Hepatocyte (in vitro differentiated cells): ENCODE data around the gene FSTL3.

Source experiments
- CTCF ChIP-seq: fragments of 200-600 bp; sonication (generic); IDR thresholded peaks from 2 replicates; pipeline ENCODE4 v1.5.1; 2016; ENCODE audit warnings: antibody characterized with exemption, mild to moderate bottlenecking; ENCODE audit not compliant: poor library complexity
- EZH2 ChIP-seq: fragments of 200-600 bp; sonication (generic); IDR thresholded peaks from 2 replicates; pipeline ENCODE4 v1.6.1; 2016; ENCODE audit warnings: antibody characterized with exemption, mild to moderate bottlenecking, borderline replicate concordance
- EZH2phosphoT487 ChIP-seq: fragments of 200-600 bp; sonication (generic); IDR thresholded peaks from one replicate; pipeline ENCODE4 v1.6.1; 2018; ENCODE audit warnings: antibody characterized with exemption, mild to moderate bottlenecking, low read depth, moderate library complexity; ENCODE audit not compliant: unreplicated experiment, severe bottlenecking

- TF ChIP-seq CTCF = no peak
- no peak for TF ChIP-seq EZH2
- TF ChIP-seq EZH2phosphoT487 = no peak
These were observed 6.6 kb downstream of the FSTL3 start for GRCh38 chr19:682678-683320.
